Calu3 (cell line): ENCODE data around the gene LRRC52. TPM values are rescaled to one million over a fixed set of nuclear protein-coding genes. Genes with fewer than 3 reads are reported as not detected.

ENCODE experiments used
- BruUV-seq: library from RNA; stranded (reverse); fragments of 400-500 nt; replicated peaks from 2 replicates; lab custom pipeline; 2021; lab: Mats Ljungman, UMichigan
- CTCF ChIA-PET: fragments of 300-600 bp; sonication (Branson Sonifier 250); formaldehyde crosslinking; loops from one replicate; lab custom pipeline; 2022; ENCODE audit warnings: antibody characterized with exemption; lab: Charles Lee
- DNase-seq: peaks from one replicate; pipeline ENCODE4 v3.0.0; 2022
- H3K27ac Mint-ChIP-seq: one replicate; pipeline ENCODE4 v1.8.0; 2022; ENCODE audit warnings: mixed read lengths; ENCODE audit not compliant: unreplicated experiment
- H3K27me3 Mint-ChIP-seq: one replicate; pipeline ENCODE4 v1.8.0; 2022; ENCODE audit warnings: mixed read lengths; ENCODE audit not compliant: unreplicated experiment
- H3K36me3 Mint-ChIP-seq: one replicate; pipeline ENCODE4 v1.8.0; 2022; ENCODE audit warnings: mild to moderate bottlenecking, moderate library complexity, mixed read lengths; ENCODE audit not compliant: insufficient read depth, unreplicated experiment
- H3K4me1 Mint-ChIP-seq: one replicate; pipeline ENCODE4 v1.8.0; 2022; ENCODE audit warnings: mild to moderate bottlenecking, low read depth, mixed read lengths; ENCODE audit not compliant: unreplicated experiment
- H3K4me3 Mint-ChIP-seq: one replicate; pipeline ENCODE4 v1.8.0; 2022; ENCODE audit warnings: mild to moderate bottlenecking, low read depth, moderate library complexity, mixed read lengths; ENCODE audit not compliant: unreplicated experiment
- H3K9me3 Mint-ChIP-seq: one replicate; pipeline ENCODE4 v1.8.0; 2022; ENCODE audit warnings: low read depth, mixed read lengths; ENCODE audit not compliant: unreplicated experiment
- CTCF ChIP-seq: fragments of 200-600 bp; IDR thresholded peaks from one replicate; pipeline ENCODE4 v1.8.0; 2022; ENCODE audit warnings: antibody characterized with exemption; ENCODE audit not compliant: unreplicated experiment
- intact Hi-C: fragments of 100-400 bp; cut with micrococcal nuclease; formaldehyde crosslinking; loops from one replicate; pipeline ENCODE4 v1.10.0; 2022; ENCODE audit not compliant: unreplicated experiment
- total RNA-seq: library from RNA; stranded (reverse); gene quantifications from 2 replicates; pipeline ENCODE4 v1.2.3, GENCODE V29; 2022

Gene LRRC52
- total RNA-seq, 1 experiment from 2014 or later: not detected

GRCh38 chr1:165497069-165498013, 46.5 kb upstream of the LRRC52 start:
- no peaks in the 10 kb centered on the region for H3K4me1 Mint-ChIP-seq
- H3K27ac Mint-ChIP-seq: no peak overlapping the region
- peaks cover 56% of the 10 kb centered on the region for H3K27me3 Mint-ChIP-seq
- no peak overlapping the region for H3K4me3 Mint-ChIP-seq
- CTCF ChIA-PET: no interaction called here
- H3K9me3 Mint-ChIP-seq: no peaks in the 10 kb centered on the region
- intact Hi-C loops: no loop called here
- no TSS peak for BruUV-seq
- TF ChIP-seq CTCF: no peak
- H3K36me3 Mint-ChIP-seq: no peaks in the 10 kb centered on the region
- no peak for DNase-seq

DNA sequence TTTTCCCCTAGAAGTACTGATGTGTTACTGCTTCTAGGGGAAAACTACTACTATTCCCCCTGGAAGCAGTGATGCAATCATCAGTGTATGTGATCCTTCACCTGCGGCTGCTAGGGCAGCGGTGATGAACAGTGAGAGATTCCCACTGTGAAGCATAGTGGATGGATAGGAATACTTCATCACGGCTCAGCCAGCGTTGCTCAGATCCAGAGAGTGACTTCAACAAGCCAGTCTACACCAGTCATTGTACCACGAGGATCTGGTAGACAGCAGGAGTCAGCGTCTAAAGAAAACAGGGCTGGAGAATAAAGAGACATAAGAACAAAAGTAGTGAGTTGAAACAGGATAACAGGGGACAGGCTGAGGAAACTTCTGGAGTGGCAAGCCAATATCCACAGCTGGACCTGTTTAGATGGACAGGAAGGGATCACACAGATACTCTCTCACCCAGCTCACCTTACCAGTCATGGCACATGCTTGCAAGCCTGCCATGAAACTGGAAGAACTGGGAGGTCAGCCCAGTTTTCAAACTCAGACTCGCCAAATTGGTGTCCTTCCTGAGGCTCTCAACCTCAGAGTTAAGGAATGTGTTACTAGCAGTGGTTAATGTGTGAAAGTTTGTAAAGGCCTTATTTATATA, 42.4 kb upstream of the LRRC52 start:
- no peak for DNase-seq
- Mint-ChIP-seq H3K36me3 (no peaks in the 10 kb centered on the region), H3K27me3 (peaks cover 57% of the 10 kb centered on the region), H3K4me3 (no peak overlapping the region), H3K9me3 (no peaks in the 10 kb centered on the region), H3K4me1 (no peaks in the 10 kb centered on the region), H3K27ac (no peak overlapping the region)
- BruUV-seq: no TSS peak
- CTCF ChIA-PET: no interaction called here
- intact Hi-C loops: no loop called here
- no peak for TF ChIP-seq CTCF

DNA sequence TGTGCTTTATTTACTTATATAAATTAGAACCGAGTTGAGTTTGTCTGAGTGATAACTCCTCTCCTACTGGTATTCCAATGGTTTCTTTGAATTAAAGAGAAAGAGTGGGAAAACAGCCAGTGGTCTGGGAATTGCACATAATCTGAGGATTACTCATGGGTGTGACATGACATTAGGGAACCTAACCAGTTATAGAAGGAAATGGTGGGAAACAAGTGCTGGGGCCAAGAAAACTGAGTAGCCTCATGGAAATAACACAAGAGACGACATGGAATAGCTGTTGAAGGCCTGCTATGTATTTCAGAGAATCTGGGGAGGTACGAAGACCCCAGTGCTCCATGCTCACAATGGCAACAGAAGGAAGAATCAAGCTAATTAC, 41.8 kb upstream of the LRRC52 start:
- H3K36me3 Mint-ChIP-seq: no peaks in the 10 kb centered on the region
- CTCF ChIA-PET: no interaction called here
- H3K9me3 Mint-ChIP-seq: no peaks in the 10 kb centered on the region
- BruUV-seq: no TSS peak
- no peaks in the 10 kb centered on the region for H3K4me1 Mint-ChIP-seq
- no peak overlapping the region for H3K27ac Mint-ChIP-seq
- intact Hi-C loops: no loop called here
- H3K4me3 Mint-ChIP-seq: no peak overlapping the region
- H3K27me3 Mint-ChIP-seq: peaks cover 62% of the 10 kb centered on the region
- no peak for TF ChIP-seq CTCF
- DNase-seq: no peak

DNA sequence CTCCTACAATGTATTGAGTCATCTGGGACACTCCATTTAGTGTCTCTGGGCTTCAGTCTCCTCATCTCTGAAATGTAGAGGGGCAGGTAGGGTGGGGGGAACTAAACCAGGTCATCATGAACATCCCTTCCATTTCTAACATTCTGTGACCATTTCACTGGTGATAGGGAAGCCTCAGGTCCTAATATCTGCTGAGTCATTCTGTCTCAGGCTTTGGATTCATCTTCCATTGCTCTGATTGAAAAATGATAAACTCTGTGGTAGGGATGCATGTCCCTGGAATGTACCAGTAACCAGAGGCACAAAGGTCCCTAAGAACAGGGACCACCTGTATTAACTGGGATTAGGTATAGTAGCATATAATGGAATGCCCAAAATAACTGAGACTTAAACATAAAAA, 36.2 kb upstream of the LRRC52 start:
- DNase-seq: no peak
- Mint-ChIP-seq H3K4me3 (no peak overlapping the region), H3K4me1 (no peaks in the 10 kb centered on the region), H3K9me3 (no peaks in the 10 kb centered on the region), H3K36me3 (no peaks in the 10 kb centered on the region), H3K27me3 (peaks cover 69% of the 10 kb centered on the region), H3K27ac (no peak overlapping the region)
- no TSS peak for BruUV-seq
- no peak for TF ChIP-seq CTCF
- intact Hi-C loops: no loop called here
- CTCF ChIA-PET: no interaction called here
